8988T (cell line): ENCODE data around the gene RIPK1.
A peak's percentile ranks its signal among the peaks of the same experiment; 100 is the strongest.
"Not testable (repeated sequence)": the region's sequence is repeated elsewhere in the genome, so short reads cannot be mapped to it uniquely, and the experiment has no call there.

Experiments
- DNase-seq: peaks from one replicate; pipeline ENCODE4 v3.0.0; 2011

RIPK1 gene

GRCh38 chr6:3068329-3069214 lies at the start of gene RIPK1:
TSS of gene RIPK1 (plus strand) at chr6:3068494. CDS start at chr6:3076824, 8,330 bp downstream.
- peak; percentile 94 for DNase-seq

- no peak for DNase-seq
Observed at GRCh38 chr6:3019065-3019464, 49.2 kb upstream of the RIPK1 start.

DNA sequence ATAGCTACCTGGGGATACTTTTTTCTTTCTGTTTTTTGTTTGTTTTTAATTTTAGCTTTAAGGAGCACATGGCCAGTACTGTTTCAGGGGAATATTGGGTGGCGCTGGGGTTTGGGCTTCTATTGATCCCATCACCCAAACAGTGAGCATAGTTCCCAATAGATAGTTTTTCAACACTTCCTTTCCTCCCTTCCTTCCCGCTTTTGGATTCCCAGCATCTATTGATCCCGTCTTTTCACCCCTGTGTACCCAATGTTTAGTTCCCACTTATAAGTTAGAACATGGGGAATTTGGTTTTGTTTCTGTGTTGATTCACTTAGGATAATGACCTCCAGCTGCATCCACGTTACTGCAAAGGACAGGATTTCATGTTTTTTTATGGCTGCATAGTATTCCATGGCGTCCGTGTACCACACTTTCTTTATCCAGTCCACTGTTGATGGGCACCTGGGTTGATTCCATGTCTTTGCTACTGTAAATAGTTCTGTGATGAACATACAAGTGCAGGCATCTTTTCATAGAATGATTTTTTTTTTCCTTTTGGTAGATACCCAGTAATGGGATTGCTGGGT lies 48.5 kb upstream of the RIPK1 start:
- DNase-seq = no peak

DNA sequence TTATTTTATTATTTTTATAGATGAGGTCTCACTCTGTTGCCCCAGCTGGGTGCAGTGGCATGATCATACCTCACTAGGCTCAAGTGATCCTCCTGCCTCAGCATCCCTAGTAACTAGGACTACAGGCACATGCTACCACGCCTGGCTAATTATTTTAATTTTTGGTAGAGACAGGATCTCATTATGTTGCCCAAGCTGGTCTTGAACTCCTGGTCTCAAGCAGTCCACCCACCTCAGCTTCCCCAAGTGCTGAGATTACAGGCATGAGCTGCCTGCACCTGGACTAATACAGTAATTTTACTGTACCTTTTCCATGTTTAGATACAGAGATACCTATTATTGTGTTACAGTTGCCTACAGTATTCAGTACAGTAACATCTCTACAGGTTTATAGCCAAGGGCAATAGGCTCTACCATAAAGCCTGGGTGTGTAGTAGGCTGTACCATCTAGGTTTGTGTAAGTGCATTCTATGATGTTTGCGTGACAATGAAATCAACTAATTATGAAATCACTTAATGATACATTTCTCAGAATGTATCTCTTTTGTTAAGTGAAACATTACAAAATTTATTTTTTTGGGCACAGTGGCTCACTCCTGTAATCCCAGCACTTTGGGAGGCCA lies 47.2 kb upstream of the RIPK1 start:
- DNase-seq = not testable (repeated sequence)

DNA sequence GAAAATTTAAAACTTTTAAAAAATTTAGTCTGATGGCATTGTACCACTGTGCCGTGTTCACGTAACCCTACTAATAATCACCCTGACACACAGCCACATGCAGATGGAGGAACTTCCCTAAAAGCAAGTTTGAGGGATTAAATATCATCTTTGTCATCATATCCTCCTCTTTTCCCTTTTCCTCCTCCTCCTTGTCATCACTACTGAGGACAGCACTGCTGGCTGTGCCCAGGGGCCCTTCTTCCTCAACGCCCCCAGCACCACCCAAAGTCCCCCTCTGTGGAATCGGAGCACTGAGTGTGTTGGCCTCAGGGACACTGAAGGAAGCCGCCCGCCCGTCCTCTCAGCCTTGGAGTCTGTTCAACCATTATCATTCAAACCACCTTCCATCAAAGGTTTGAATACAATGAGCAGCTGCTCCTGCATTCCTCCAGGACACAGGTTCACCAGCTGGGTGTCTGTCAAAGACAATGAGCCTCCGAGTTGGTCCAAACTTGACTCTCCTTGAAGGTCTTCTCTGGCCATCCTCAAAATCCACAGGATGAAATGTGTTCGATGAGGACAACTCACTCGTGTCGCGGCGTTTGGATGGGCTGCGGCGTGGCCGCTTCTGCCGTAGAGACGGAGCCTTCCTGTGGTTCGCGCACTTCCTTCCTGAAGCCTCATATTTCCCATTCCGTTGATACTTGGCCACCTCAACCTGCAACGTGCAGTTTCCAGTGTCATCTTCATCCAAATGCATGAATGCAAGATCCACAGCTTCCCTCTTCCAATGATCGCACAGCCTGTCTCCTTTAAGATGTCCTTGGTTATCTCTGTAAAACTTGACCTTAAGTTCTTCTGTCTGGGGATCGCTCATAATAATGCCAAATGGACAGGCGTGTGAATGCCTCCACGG lies 45.3 kb upstream of the RIPK1 start:
- no peak for DNase-seq

GRCh38 chr6:3023663-3024483 lies 44.4 kb upstream of the RIPK1 start:
- DNase-seq = peak; percentile 97

DNA sequence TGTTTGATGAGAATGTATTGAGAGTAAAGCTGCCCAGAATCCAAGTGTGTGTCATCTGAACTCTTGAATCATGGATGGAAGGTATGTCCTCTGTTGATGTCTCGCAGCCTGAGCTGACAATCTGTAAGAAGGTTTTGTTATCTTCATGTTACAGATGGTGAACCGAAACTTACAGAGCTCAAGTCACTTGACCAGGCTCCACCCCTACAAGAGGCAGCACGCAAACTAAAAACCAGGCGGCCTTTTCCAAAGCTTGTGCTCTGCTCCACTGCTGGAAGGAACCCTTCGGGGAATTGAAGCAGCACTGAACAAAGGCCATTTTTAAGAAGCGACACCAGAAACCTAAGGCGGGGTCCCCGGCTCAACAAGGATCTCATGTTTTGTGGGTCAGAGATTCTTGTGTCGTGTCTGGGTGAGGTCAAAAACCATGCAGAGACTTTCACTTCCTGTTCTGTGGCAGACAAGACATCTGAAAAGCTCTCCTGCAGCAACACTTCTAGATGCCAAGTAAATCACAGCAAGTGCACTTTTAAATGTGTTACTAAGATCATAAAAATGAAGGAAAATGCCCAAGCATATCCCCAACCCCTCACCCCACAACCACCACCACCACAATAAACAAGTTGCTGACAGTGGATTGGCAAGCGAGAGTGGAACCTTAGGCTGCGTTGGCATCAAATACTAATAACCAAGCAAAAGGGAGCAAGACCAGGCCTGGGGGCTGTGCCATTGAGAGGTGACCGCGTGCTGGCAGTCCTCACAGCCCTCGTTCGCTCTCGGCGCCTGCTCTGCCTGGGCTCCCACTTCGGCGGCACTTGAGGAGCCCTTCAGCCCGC lies 41.3 kb upstream of the RIPK1 start:
- DNase-seq = no peak

- not testable (repeated sequence) for DNase-seq
Observed at GRCh38 chr6:3028156-3028555, 40.1 kb upstream of the RIPK1 start.

DNA sequence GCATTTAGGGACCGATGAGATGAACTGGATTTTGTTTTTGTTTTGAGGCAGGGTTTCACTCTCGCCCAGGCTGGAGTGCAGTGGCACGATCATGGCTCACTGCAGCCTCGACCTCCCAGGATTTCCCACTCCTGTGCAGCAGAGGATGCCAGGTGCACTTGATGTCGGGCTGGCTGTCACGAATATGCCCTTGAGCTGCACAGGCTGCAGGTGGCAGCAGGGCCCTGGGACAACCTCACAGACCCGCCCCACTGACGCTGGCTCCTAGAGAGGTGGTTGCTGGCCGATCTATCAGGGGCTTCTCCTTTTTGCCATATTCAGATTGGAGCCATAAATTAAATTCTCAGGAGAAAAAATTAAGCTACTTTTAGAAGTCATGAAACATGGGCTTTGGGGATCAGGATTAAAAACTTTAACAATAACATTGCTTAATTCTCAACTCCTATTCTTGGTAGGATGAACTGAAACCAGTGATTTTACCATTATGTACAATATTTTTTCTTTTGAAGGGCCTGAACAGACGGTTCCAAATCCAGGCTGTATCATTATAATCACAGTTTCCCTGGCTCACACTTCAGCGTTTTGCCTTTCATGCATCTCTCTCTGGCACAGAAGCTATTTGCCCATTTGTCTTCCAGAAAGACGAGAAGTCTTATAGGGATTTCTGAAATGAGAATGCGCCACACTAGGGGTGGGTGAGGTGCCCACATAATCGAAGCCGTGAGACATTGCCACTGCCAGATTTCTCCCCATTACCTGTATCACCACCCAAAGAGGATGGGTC lies 36.2 kb upstream of the RIPK1 start:
- peak; percentile 45 for DNase-seq

DNA sequence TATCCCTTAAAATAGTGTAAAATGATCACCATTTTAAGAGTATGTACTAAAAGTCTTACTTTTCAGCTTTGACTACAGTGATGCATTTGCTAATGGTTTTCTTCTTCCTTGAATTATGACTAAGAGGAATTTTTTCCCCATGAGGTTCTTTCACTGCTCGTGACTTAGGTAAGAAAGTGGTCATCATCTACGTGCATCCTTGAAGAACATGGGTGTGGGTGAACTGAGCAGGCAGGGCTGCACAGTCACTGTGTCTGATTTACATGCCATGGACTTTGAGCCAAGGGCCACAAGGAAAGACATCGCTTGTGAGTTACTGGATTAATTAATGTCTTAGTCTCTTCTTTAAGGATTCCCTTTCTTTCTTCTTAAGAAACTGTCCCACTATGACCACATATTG lies 35.3 kb upstream of the RIPK1 start:
- no peak for DNase-seq

DNA sequence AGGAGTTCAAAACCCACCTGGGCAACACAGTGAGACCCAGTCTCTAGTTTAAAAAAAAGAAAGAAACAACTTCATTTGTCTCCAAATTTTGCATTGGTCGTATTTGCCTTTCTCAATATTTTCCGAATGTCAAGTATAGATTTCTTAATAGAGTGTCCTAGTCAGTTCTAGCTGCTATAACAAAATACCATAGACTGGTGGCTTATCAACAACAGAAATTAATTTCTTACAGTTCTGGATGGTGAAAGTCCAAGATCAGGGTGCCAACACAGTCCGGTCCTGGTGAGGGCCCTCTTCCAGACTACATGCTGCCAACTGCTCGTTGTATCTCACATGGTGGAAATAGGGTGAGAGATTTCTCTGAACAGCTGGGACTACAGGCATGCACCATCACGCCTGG lies 34.6 kb upstream of the RIPK1 start:
- no peak for DNase-seq

- DNase-seq = no peak
Observed at GRCh38 chr6:3035397-3035796, 32.9 kb upstream of the RIPK1 start.

DNA sequence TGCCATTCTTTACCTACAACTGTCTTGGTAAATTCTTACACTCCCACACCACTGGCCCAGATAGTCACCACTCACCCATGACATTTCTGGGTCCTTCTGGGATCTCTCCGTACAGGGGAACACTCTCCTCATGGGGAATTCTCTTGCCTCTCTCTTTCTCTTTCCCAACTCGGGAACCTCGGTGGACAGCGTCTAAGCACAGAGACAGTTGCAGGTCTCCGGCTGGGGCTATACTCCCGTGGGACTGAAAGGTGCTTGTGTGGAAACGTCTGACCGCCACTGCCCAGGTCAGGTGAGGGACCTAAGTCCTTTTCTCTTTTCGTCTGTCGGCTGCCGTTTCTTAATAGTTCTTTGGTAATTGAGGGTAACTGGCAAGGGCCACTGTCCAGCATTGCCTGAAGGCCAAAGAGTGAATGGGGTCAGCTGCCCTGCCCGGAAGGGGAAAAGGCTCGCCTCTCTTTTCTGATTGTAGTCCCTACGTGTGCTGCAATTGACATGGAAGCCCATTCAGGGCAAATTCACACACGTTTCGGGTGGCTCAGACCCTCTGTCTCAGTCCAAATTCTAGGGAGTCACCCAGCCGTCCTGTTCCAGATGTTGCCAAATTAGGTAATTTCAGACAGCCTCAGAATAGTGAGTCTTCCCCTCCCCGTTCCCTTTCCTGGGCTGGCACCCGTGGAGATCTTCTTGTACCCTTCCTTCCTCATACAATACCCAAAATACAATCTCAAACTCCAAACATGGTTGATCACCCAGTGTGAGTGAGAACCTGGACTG lies 31.2 kb upstream of the RIPK1 start:
- no peak for DNase-seq

DNA sequence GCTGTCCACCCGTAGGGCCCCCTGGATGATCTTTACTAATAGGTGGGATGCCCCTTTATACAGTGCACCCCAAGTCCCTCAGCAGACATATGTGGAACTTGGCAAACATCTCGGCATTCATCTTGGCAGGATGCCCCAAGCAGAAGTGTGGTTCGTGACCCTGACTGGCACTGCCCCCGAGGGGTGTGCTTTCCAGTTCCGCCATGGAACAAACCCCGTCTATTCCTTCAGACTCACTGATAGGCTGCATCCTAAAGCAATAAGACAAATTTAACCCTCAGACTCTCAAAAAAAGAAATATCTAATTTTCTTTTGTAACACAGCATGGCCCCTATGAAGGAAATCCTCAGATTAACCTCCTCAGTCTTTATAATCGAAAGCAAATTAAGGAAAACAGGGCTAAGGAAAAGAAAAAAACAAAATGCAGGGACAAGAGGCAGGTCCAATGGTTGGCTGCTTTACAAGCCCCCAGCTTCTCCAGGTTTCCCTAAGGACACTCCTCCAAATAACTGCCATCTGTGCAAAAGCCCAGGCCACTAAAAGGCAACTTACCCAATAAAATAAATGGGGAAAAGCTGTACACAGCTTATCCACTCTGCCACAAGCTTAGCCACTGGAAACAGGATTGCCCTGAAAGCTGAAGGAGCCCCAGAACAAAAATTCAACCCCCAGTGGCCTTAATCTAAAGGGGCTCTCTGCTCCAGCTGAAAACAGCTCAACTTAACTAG lies 30.5 kb upstream of the RIPK1 start:
- DNase-seq = no peak

DNA sequence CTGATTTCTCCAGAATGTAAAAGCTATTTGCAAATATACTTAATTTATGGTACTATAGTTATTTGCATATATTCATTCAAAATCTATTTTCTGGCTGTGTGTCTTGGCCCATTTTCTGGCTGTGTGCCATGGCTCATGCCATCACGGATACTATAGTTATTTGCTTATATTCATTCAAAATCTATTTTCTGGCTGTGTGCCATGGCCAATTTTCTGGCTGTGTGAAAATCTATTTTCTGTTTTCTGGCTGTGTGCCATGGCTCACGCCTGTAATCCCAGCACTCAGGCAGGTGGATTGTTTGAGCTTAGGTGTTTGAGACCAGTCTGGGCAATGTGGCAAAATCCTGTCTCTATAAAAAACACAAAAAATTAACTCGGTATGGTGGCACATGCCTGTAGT lies 28.9 kb upstream of the RIPK1 start:
- no peak for DNase-seq

GRCh38 chr6:3041147-3041546 lies 27.1 kb upstream of the RIPK1 start:
- no peak for DNase-seq

- no peak for DNase-seq
Observed at GRCh38 chr6:3041606-3042005, 26.7 kb upstream of the RIPK1 start.

DNA sequence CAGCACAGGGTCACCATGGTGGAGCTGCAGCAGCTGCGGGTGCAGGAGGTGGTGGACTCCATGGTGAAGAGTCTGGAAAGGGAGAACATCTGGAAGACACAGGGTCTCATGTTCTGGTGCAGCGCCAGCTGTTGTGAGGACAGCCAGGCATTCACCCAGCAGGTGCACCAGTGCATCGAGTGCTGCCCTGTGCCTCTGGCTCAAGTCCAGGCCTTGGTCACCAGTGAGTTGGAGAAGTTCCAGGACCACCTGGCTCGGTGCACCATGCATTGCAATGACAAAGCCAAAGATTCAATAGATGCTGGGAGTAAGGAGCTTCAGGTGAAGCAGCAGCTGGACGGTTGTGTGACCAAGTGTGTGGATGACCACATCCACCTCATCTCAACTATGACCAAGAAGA lies 22.9 kb upstream of the RIPK1 start:
- no peak for DNase-seq

DNA sequence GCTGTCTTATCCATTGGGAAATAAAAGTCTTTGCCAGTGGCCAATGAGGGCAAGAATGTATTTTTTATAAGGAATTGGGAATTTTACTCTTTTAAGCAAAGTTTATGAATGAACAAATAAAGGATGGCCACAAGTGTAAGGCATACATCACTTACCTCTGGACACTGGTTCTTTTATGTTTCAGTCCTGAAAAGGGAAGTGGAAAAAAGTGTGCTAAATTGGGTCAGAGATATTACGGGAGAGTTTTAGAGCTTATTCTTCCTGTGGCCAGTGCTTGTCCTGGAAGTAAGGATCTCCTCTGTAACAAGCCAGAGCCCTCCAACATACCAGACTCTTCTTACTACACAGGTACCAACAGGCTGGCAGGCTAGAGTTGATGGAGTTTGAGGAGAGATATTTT lies 22.5 kb upstream of the RIPK1 start:
- no peak for DNase-seq
